Left ventricle myocardium inferior (tissue), 1 donor: Measurements from ENCODE around the gene SIX5. TPM values are rescaled to one million over a fixed set of nuclear protein-coding genes. Genes with fewer than 3 reads are reported as not detected.

Experiments used
- DNase-seq: peaks from one replicate; pipeline ENCODE4 v3.0.0-alpha.2; 2020
- H3K27ac ChIP-seq: fragments of 200-600 bp; replicated peaks from 2 replicates; pipeline ENCODE4 v1.8.0; 2021
- H3K27me3 ChIP-seq: fragments of 200-600 bp; 2 replicates; pipeline ENCODE4 v1.8.0; 2021; ENCODE audit warnings: low read depth
- H3K36me3 ChIP-seq: fragments of 200-600 bp; 2 replicates; pipeline ENCODE4 v1.8.0; 2021
- H3K4me1 ChIP-seq: fragments of 200-600 bp; 2 replicates; pipeline ENCODE4 v1.8.0; 2021
- H3K4me3 ChIP-seq: fragments of 200-600 bp; 2 replicates; pipeline ENCODE4 v1.8.0; 2021; ENCODE audit warnings: mild to moderate bottlenecking, moderate library complexity
- H3K9me3 ChIP-seq: fragments of 200-600 bp; replicated peaks from 2 replicates; pipeline ENCODE4 v1.8.0; 2021
- CTCF ChIP-seq: fragments of 200-600 bp; IDR thresholded peaks from 2 replicates; pipeline ENCODE4 v1.8.0; 2021; ENCODE audit warnings: antibody characterized with exemption, mild to moderate bottlenecking, borderline replicate concordance
- intact Hi-C: fragments of 100-400 bp; cut with micrococcal nuclease; formaldehyde crosslinking; loops from one replicate; pipeline ENCODE4 v1.11.0; 2022
- total RNA-seq: library from RNA; stranded (reverse); fragmentation: NEBNext Ultra II Directional; extraction: Animal tissue kit (Norgen Biotek cat#: 25700); gene quantifications from one replicate; pipeline ENCODE4 v1.2.1, GENCODE V29; 2021
- donor health status: DM: no; HTN: yes; CAD: no; lungs with severe emphysema.

Gene SIX5
- total RNA-seq, 1 donor from 2014 or later = 21.8 TPM

GRCh38 chr19:45791744-45792469 is 22.9 kb upstream of the SIX5 start:
- no peak for TF ChIP-seq CTCF
- Histone ChIP-seq H3K36me3 (peaks cover 34% of the 10 kb centered on the region), H3K4me1 (peaks cover 49% of the 10 kb centered on the region), H3K27me3 (no peaks in the 10 kb centered on the region), H3K27ac (peak overlapping the region; percentile 92), H3K9me3 (no peaks in the 10 kb centered on the region), H3K4me3 (peak overlapping the region; percentile 80)
- intact Hi-C loops = no loop called here
- DNase-seq = no peak

DNA sequence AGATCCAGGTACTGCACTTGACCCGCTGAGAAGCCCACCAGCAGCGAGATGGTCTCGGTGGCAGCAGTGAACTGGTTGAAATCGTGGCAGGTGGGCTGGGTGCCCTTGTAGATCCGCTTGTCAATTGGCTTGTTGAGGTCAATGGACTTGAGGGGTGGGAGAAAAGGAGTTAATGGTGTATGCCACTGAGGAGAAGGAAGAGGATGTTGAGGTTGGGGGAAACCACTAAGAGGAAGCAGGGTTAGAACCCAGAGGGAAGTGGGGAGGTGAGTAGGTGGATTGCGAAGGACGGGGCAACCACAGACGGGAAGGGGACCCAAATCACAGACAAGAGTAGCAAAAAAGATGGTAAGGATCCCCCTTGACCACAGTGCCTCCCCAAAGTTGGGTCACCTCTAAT is 21.9 kb upstream of the SIX5 start:
- H3K36me3 ChIP-seq = peaks cover 44% of the 10 kb centered on the region
- no peaks in the 10 kb centered on the region for H3K27me3 ChIP-seq
- intact Hi-C loops = no loop called here
- no peak for DNase-seq
- peaks cover 57% of the 10 kb centered on the region for H3K4me1 ChIP-seq
- no peak for TF ChIP-seq CTCF
- H3K4me3 ChIP-seq = peak overlapping the region; percentile 80
- no peak overlapping the region for H3K27ac ChIP-seq
- H3K9me3 ChIP-seq = no peaks in the 10 kb centered on the region

GRCh38 chr19:45789035-45789786 is 20.2 kb upstream of the SIX5 start:
- Histone ChIP-seq H3K4me3 (no peak overlapping the region), H3K27ac (peak overlapping the region; percentile 55), H3K9me3 (no peaks in the 10 kb centered on the region), H3K27me3 (no peaks in the 10 kb centered on the region), H3K36me3 (peaks cover 51% of the 10 kb centered on the region), H3K4me1 (peaks cover 75% of the 10 kb centered on the region)
- no peak for DNase-seq
- TF ChIP-seq CTCF = no peak
- intact Hi-C loops = no loop called here

DNA sequence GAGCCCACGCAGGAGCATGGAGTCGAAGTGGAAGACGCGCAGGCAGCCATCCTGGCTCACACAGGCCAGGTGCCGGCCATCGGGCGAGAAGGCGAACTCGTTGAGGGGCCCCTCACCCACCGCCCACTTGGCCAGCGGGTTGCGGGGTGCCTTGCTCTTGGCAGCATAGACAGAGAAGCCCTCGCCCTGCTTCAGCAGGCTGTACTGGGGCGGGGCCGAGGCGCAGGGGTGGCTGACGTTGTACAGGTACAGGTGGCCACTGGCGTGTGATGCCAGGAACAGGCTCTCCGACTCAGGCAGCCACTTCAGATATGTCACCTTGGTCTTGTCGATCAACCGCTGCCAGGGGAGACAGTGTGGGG is 17.5 kb upstream of the SIX5 start:
- H3K27ac ChIP-seq = peak overlapping the region; percentile 94
- no peaks in the 10 kb centered on the region for H3K9me3 ChIP-seq
- H3K36me3 ChIP-seq = peaks cover 51% of the 10 kb centered on the region
- H3K4me3 ChIP-seq = no peak overlapping the region
- no peaks in the 10 kb centered on the region for H3K27me3 ChIP-seq
- no peak for TF ChIP-seq CTCF
- peaks cover 86% of the 10 kb centered on the region for H3K4me1 ChIP-seq
- intact Hi-C loops = no loop called here
- no peak for DNase-seq

DNA sequence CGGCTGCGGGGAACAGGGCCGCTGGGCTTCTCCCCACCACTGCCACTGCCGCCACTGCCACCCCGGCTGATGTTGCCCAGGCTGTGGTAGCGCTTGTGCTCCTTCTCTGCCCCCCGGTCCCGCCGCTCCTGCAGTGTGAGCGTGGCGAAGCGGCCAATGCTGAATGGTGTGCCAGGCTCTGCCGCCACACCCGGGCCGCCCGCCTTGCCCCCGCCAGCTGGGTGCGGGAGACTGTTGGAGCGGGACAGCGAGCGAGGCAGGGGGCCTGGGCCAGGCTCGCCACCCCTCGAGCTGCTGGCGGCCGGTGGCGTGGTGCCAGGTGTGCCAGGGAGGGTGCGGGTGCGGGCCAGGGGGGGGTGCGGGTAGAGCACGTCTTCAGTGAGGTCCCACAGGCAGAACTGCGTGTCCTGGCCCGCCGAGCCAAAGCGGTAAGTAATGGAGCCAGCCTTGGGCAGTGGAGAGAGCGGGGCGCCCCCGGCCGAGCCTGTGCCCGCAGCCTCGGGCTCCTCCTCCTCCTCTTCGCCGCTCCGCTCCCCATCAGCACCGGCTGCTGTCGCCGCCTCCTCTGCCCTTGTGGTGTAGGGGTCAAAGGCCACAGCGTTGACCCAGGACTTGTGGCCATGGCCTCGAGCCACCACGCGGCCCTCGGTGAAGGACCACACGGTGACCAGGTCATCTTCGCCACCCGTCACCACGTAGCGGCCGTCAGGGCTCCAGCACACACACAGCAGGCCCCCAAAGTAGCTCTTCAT is 16.9 kb upstream of the SIX5 start:
- peak overlapping the region; percentile 94 for H3K27ac ChIP-seq
- intact Hi-C loops = no loop called here
- no peak for TF ChIP-seq CTCF
- no peak overlapping the region for H3K4me3 ChIP-seq
- H3K9me3 ChIP-seq = no peaks in the 10 kb centered on the region
- H3K4me1 ChIP-seq = peaks cover 86% of the 10 kb centered on the region
- H3K36me3 ChIP-seq = peaks cover 51% of the 10 kb centered on the region
- no peaks in the 10 kb centered on the region for H3K27me3 ChIP-seq
- DNase-seq = no peak
